HG03558 (cell line): ENCODE results near the gene SHISAL1.
"Not testable (repeated sequence)": the region's sequence is repeated elsewhere in the genome, so short reads cannot be mapped to it uniquely, and the experiment has no call there.

Source experiments
- ATAC-seq: cut with Tn5 transposase; IDR thresholded peaks from one replicate; pipeline ENCODE4 v1.9.1; 2021; ENCODE audit warnings: moderate number of reproducible peaks; ENCODE audit not compliant: unreplicated experiment; ENCODE audit errors: extremely low read depth

The SHISAL1 gene

GRCh38 chr22:44329179-44329796, 16.5 kb upstream of the SHISAL1 start:
- ATAC-seq: no peak

GRCh38 chr22:44328762-44329161, 16.0 kb upstream of the SHISAL1 start:
- ATAC-seq: no peak

- no peak for ATAC-seq
Observed at GRCh38 chr22:44328326-44328725, 15.6 kb upstream of the SHISAL1 start.

GRCh38 chr22:44326491-44326885, 13.7 kb upstream of the SHISAL1 start:
- no peak for ATAC-seq

- no peak for ATAC-seq
Observed at GRCh38 chr22:44325718-44326490, 13.2 kb upstream of the SHISAL1 start.

GRCh38 chr22:44323140-44323790, 10.5 kb upstream of the SHISAL1 start:
- ATAC-seq: not testable (repeated sequence)

- no peak for ATAC-seq
Observed at GRCh38 chr22:44319685-44320084, 6.9 kb upstream of the SHISAL1 start.

- no peak for ATAC-seq
Observed at GRCh38 chr22:44318751-44319150, 6.0 kb upstream of the SHISAL1 start.

GRCh38 chr22:44317886-44318637, 5.3 kb upstream of the SHISAL1 start:
- no peak for ATAC-seq

- no peak for ATAC-seq
Observed at GRCh38 chr22:44317123-44317444, 4.3 kb upstream of the SHISAL1 start.

GRCh38 chr22:44316393-44317122, 3.8 kb upstream of the SHISAL1 start:
- no peak for ATAC-seq

GRCh38 chr22:44314425-44315067, 1.8 kb upstream of the SHISAL1 start:
- ATAC-seq: no peak

GRCh38 chr22:44313385-44314006, 745 bp upstream of the SHISAL1 start:
- no peak for ATAC-seq

GRCh38 chr22:44311855-44312170, 938 bp downstream of the SHISAL1 start:
- no peak for ATAC-seq

- ATAC-seq: no peak
Observed at GRCh38 chr22:44311104-44311854, 1.5 kb downstream of the SHISAL1 start.

GRCh38 chr22:44309647-44310046, 3.1 kb downstream of the SHISAL1 start:
- no peak for ATAC-seq

GRCh38 chr22:44309137-44309536, 3.6 kb downstream of the SHISAL1 start:
- no peak for ATAC-seq

- ATAC-seq: no peak
Observed at GRCh38 chr22:44307509-44308169, 5.1 kb downstream of the SHISAL1 start.
